GM21576 (cell line): ENCODE data around the gene OSBPL10.

Experiments
- ATAC-seq: cut with Tn5 transposase; IDR thresholded peaks from one replicate; pipeline ENCODE4 v1.9.1; 2021; ENCODE audit warnings: mild to moderate bottlenecking, moderate library complexity; ENCODE audit not compliant: unreplicated experiment

Gene OSBPL10

DNA sequence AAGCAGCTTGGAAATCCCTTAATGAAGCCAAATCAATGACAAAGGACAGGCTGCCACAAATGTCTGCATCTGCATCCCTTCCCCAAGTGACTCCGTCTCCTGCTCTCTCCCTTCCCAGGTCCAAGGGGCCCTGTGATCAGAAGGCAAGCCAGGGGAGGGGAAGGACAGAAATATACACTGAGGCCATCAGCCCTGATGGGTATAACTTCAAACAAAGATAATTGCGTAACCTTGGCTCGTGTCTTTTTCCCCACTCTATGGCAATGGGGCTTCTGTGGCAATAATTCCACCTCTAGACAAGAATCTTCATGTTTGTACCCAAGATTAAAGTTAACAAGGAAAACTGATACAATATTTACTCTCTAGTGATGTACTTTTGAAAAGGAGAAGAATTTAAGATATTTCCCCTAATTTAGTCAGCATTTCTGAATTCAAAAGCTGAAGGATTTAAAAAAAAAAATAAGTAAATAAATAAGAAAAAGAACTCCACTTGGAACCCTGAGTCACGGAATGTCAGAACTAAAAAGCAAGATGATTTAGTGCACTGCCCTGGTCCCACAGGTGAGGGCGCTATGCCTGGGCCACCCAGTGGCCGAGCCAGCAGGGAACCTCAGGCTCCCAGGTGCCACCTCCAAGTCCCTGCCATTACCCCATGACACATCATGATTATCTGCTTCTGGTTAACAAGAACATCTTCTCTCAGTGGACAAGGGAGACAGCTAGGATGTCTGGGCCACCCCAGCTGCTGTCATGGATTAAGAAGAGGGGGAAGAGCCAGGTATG, 293.9 kb downstream of the OSBPL10 start:
- no peak for ATAC-seq

DNA sequence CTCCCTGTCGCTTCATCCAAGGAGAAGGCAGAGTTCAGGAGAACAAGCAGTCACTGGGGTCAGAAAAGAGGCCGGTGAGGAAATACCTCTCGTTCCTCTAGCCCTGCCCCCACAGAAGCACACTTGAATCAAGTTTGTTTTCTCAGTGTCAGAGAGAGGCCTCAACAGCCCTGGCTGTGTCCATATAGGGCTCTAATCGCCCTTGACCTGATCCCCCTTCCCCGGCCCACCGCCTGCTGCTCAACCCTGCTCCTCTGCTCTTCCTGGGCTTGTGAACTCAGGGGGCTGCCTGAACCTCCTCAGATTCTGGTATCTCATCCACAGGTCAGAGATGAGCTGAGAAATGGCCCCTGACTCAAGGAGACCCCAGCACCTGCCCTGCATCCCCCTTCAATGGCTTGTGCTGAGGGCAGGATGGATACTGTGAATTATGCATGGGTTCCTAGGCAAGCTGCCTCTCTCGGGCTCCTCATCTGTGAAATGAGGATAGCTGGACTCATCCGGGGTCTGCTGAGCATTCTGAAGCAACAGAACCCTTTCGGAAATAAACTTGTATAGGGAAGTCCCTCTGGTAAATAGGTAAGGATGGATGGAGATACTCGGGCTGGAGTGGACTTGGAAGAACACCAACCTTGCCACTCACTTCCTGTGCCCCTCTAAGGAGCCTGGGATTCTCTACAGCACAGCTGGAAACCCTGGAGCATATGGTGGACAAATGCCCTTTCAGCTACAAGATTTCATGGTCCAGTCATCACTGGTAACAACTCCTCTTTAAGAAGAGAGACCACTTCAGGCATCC, 300.8 kb downstream of the OSBPL10 start:
- ATAC-seq = no peak

GRCh38 chr3:31676556-31676955, 304.5 kb downstream of the OSBPL10 start:
- ATAC-seq = no peak

- no peak for ATAC-seq
Measured at GRCh38 chr3:31673950-31674349, 307.1 kb downstream of the OSBPL10 start.

DNA sequence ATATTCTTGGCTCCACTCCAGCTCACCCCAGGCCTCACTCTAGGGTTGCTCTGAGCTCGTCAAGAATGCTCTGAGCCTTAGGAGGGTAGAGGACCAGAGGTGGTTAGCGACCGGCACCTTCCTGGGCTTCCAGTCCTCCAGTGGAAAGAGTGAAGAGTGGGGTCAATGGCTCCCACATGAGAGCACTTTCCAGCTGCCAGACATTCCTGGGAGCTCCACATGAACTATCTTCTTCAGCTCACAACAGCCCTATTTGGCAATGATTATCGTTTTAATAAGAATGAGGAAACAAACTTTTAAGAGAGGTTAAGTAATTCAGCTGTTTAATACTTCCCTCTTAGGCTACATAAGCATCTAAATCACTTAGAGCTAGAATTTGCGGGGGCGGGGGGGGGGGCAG, 309.1 kb downstream of the OSBPL10 start:
- ATAC-seq = no peak

DNA sequence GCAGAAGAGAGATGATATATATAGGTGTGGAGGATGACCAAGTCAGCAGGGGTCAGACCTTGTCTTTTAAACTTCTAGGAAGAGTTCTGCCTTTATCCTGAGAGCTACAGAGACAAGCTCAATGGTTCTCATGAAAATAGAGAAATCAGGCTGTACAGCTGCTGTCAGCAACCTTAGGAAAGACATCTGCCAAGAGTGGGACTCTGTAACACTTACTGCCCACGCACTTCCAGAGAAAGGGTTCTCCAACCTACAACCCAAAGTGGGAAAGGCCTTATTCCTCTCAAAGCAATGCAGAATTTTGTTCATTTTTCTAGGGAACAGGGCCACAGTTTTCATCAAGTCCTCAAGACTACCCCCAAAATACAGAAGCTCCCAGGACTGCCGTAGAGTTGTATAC, 309.6 kb downstream of the OSBPL10 start:
- ATAC-seq = no peak

DNA sequence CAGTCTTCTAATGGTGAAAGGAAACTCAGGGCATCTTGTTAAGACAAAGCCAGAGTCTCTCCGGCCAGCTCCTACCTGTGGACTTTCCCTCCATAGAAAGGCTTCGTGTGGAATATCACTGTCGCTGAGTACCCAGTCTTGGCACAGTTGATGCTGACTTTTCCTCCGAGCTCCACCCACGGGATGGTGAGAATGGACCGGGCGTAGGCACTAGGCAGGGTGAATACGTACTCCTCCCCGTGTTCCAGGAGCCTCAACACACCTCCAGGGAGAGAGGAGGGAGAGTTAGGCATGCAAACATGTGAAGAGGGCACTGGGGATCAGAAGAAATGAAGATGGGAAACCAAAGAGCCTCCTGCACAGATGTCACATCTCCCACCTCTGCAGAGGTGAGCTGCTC, 310.3 kb downstream of the OSBPL10 start:
- ATAC-seq = no peak

GRCh38 chr3:31670136-31670535, 310.9 kb downstream of the OSBPL10 start:
- no peak for ATAC-seq

- no peak for ATAC-seq
Measured at GRCh38 chr3:31668242-31668641, 312.8 kb downstream of the OSBPL10 start.

- no peak for ATAC-seq
Measured at GRCh38 chr3:31667582-31667981, 313.5 kb downstream of the OSBPL10 start.

- no peak for ATAC-seq
Measured at GRCh38 chr3:31664031-31664430, 317.0 kb downstream of the OSBPL10 start.

GRCh38 chr3:31661993-31662670, 318.9 kb downstream of the OSBPL10 start:
- ATAC-seq = no peak

DNA sequence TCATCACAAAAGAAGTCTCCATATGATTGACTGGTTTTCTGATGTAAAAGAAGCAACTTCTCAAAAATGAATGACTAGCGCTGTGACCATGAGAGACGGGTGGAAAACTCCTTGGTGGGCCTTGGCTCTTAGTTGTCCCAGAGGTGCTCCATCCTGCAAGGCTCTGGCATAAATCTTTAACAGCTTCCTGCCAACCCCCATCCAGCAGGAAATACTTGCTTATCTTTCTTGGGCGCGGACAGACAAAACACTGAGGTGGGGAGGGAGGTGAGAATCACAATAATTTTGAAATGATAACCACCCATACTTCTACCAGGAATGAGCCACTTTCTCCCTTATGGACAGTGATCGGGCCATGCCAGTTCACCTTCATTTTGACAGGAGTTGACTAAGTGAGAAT, 319.8 kb downstream of the OSBPL10 start:
- no peak for ATAC-seq

GRCh38 chr3:31659246-31659645, 321.8 kb downstream of the OSBPL10 start:
- no peak for ATAC-seq

DNA sequence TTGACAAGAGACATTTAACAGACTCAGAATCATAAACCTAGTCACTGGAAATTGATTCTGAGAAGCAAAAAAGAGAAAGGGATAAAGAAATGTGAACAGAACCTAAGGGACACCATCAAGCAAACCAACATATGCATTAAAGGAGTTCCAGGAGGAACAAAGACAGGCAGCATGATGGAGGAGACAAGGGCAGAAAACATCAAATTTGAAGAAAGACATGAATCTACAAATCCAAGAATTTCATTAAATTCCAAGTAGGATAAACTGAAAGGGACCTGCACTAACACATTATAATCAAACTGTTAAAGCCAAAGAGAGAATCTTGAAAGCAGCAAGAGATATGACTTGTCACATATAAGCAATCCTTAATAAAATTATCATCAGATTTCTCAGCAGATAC, 326.1 kb downstream of the OSBPL10 start:
- no peak for ATAC-seq

DNA sequence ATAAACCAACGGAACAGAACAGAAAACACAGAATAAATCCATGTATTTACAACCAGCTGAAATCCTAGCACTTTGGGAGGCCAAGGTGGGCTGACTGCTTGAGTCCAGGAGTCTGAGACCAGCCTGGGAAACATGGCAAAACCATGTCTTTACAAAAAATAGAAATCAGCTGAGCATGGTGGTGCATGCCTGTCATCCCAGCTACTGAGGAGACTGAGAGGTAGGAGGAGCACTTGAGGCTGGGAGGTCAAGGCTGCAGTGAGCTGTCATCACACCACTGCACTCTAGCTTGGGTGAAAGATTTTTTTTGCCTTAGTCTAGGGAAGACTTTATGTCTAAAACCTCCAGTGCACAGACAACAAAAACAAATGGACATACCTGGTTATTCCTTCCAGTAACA, 327.6 kb downstream of the OSBPL10 start:
- ATAC-seq = no peak

DNA sequence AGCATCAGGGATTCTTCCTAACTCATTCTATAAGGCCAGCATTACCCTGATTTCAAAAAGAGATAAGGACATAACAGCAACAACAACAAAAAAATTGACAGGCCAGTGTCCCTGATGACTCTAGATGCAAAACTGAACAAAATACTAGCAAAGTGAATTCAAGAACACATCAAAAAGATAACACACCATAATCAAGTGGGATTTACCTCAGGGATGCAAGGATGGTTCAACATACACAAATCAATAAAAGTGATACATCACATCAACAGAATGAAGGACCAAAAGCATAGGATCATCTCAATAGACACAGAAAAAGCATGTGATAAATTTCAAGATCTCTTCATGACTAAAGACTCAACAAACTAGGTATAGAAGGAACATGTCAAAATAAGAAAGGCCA, 328.8 kb downstream of the OSBPL10 start:
- ATAC-seq = no peak

DNA sequence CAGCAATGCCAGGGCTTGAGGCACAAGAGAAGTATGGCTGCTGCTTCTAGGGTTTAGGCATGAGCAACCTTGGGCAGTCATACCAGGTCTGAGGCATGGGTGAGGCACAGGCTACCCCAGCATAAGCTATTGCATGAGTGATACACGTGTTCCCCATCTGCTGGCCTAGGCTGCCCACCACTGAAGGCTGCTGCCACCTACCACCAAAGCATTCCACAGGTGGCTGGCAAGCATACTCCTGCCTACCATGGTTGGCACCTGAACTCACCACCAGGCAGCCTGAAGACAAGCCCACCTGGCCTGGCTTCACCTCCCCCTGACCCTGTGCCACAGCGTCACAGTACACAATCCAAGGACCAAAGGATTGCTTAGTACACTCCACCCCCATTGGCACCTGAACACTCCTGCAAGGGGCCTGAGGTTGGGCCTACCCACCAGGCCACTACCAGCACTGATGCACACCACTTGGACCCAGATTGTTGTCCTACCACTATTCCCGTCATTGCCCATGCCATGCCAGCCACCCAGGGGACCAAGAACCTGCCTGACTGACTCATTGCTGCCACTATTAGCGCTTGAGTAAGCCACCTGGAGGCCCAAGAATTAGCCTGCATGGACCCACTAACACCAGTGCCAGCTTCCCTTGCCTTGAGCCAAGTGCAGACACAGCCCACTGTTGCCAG, 332.6 kb downstream of the OSBPL10 start:
- no peak for ATAC-seq

GRCh38 chr3:31645256-31645655, 335.8 kb downstream of the OSBPL10 start:
- ATAC-seq = no peak

GRCh38 chr3:31639828-31640227, 341.2 kb downstream of the OSBPL10 start:
- no peak for ATAC-seq
